Measurements from ENCODE around the gene LIMCH1.

DNA sequence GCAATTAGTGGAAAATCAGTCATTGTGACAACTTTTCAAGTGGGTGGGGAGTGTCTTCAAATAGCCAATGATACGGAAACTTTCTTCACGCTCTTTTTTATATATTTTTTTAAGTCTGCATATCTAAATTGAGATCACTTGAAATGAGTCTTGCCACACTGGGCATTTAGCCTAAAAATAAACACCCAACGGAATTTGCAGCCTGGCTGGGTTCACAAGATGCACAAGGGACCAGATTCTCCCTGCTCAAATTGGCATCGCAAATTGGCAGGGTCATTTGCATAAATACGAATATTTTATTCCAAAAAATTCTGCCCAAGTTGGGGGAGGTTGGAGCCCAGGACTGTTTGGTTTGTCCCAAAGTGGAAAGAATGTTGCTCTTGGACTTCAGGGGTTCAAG, 87.6 kb downstream of the LIMCH1 start:
- no peak for TF ChIP-seq POLR2A (IDR thresholded peaks at IDR 0.05; ENCODE audit: extremely low read depth, insufficient read length)
- TF ChIP-seq, protein P1, sequence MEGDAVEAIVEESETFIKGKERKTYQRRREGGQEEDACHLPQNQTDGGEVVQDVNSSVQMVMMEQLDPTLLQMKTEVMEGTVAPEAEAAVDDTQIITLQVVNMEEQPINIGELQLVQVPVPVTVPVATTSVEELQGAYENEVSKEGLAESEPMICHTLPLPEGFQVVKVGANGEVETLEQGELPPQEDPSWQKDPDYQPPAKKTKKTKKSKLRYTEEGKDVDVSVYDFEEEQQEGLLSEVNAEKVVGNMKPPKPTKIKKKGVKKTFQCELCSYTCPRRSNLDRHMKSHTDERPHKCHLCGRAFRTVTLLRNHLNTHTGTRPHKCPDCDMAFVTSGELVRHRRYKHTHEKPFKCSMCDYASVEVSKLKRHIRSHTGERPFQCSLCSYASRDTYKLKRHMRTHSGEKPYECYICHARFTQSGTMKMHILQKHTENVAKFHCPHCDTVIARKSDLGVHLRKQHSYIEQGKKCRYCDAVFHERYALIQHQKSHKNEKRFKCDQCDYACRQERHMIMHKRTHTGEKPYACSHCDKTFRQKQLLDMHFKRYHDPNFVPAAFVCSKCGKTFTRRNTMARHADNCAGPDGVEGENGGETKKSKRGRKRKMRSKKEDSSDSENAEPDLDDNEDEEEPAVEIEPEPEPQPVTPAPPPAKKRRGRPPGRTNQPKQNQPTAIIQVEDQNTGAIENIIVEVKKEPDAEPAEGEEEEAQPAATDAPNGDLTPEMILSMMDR (IDR thresholded peaks at IDR 0.05; ENCODE audit: low read depth, low read length): no peak

Measured in NB4 (cell line).